Ascending aorta (tissue), 2 donors: ENCODE data around the gene KCNN3. TPM values are rescaled to one million over a fixed set of nuclear protein-coding genes. Genes with fewer than 3 reads are reported as not detected.

Source experiments
- DNase-seq, 2 donors: peaks; one replicate each; pipeline ENCODE4 v3.0.0-alpha.2; 2019; ENCODE audit warnings: low spot score in 2 of 2
- H3K27ac ChIP-seq, 2 donors: fragments of 200-600 bp; sonication (generic); one replicate each; pipeline ENCODE4 v1.5.1; 2016 to 2017; ENCODE audit warnings: mild to moderate bottlenecking in 1 of 2
- H3K27me3 ChIP-seq: fragments of 200-600 bp; sonication (generic); one replicate; pipeline ENCODE4 v1.5.1; 2017
- H3K36me3 ChIP-seq, 2 donors: fragments of 200-600 bp; sonication (generic); one replicate each; pipeline ENCODE4 v1.5.1; 2016
- H3K4me1 ChIP-seq, 2 donors: fragments of 200-600 bp; sonication (generic); one replicate each; pipeline ENCODE4 v1.5.1; 2016 to 2017; ENCODE audit warnings: mild to moderate bottlenecking in 1 of 2
- H3K4me3 ChIP-seq, 2 donors: fragments of 200-600 bp; sonication (generic); one replicate each; pipeline ENCODE4 v1.5.1; 2016 to 2017; ENCODE audit warnings: mild to moderate bottlenecking in 1 of 2
- H3K9me3 ChIP-seq, 2 donors: fragments of 200-600 bp; sonication (generic); one replicate each; pipeline ENCODE4 v1.5.1; 2016
- CTCF ChIP-seq, 3 experiments: fragments of 200-600 bp in 2 of 3; fragments of 450-650 bp in 1 of 3; sonication (generic) in 2 of 3; IDR thresholded peaks; one replicate each; pipeline ENCODE4 v1.5.1; 2016 to 2019; ENCODE audit warnings: antibody characterized with exemption in 3 of 3, mild to moderate bottlenecking in 1 of 3, moderate library complexity in 1 of 3
- intact Hi-C: fragments of 100-400 bp; cut with DNase I; formaldehyde crosslinking; loops from one replicate; pipeline ENCODE4 v1.15.1; 2023
- total RNA-seq: library from RNA; depleted of rRNA; stranded (reverse); fragments of >200 nt; gene quantifications from one replicate; pipeline ENCODE4 v1.1.0, GENCODE V29; 2016

The KCNN3 gene
- total RNA-seq, 1 donor from 2014 or later: 24.6 TPM

- DNase-seq: no peak
- no peaks in the 10 kb centered on the region for H3K36me3 ChIP-seq
- H3K9me3 ChIP-seq: no peaks in the 10 kb centered on the region
- intact Hi-C loops: no loop called here
- TF ChIP-seq CTCF (IDR thresholded peaks at IDR 0.05): no peak
- no peak overlapping the region for H3K27ac ChIP-seq
- no peaks in the 10 kb centered on the region for H3K27me3 ChIP-seq
- H3K4me1 ChIP-seq: no peaks in the 10 kb centered on the region
- H3K4me3 ChIP-seq: no peak overlapping the region
Measured at GRCh38 chr1:154845879-154846278, 24.2 kb downstream of the KCNN3 start.

GRCh38 chr1:154845174-154845573, 24.9 kb downstream of the KCNN3 start:
- DNase-seq: no peak
- Histone ChIP-seq H3K4me1 (no peaks in the 10 kb centered on the region), H3K27ac (no peak overlapping the region), H3K36me3 (no peaks in the 10 kb centered on the region), H3K9me3 (no peaks in the 10 kb centered on the region), H3K4me3 (no peak overlapping the region), H3K27me3 (no peaks in the 10 kb centered on the region)
- no peak for TF ChIP-seq CTCF (IDR thresholded peaks at IDR 0.05)
- intact Hi-C loops: no loop called here

- no peak overlapping the region for H3K4me3 ChIP-seq
- no peaks in the 10 kb centered on the region for H3K27me3 ChIP-seq
- H3K4me1 ChIP-seq: no peaks in the 10 kb centered on the region
- no peak for TF ChIP-seq CTCF (IDR thresholded peaks at IDR 0.05)
- H3K36me3 ChIP-seq: no peaks in the 10 kb centered on the region
- no peaks in the 10 kb centered on the region for H3K9me3 ChIP-seq
- intact Hi-C loops: no loop called here
- no peak for DNase-seq
- H3K27ac ChIP-seq: no peak overlapping the region
Measured at GRCh38 chr1:154844297-154844681, 25.8 kb downstream of the KCNN3 start.

- Histone ChIP-seq H3K27ac (no peak overlapping the region), H3K4me1 (no peaks in the 10 kb centered on the region)
- intact Hi-C loops: no loop called here
Measured at GRCh38 chr1:154843636-154844296, 26.3 kb downstream of the KCNN3 start.

GRCh38 chr1:154842635-154843034, 27.4 kb downstream of the KCNN3 start:
- H3K9me3 ChIP-seq: no peaks in the 10 kb centered on the region
- TF ChIP-seq CTCF (IDR thresholded peaks at IDR 0.05): no peak

More at GRCh38 chr1:154843636-154844296, 26.3 kb downstream of the KCNN3 start:
- TF ChIP-seq CTCF (IDR thresholded peaks at IDR 0.05): no peak
- H3K4me3 ChIP-seq: no peak overlapping the region
- no peaks in the 10 kb centered on the region for H3K36me3 ChIP-seq
- DNase-seq: no peak
- H3K27me3 ChIP-seq: no peaks in the 10 kb centered on the region
- H3K9me3 ChIP-seq: no peaks in the 10 kb centered on the region

GRCh38 chr1:154841384-154841783, 28.7 kb downstream of the KCNN3 start:
- DNase-seq: no peak
- Histone ChIP-seq H3K9me3 (no peaks in the 10 kb centered on the region), H3K27me3 (no peaks in the 10 kb centered on the region), H3K36me3 (no peaks in the 10 kb centered on the region), H3K27ac (no peak overlapping the region), H3K4me3 (no peak overlapping the region), H3K4me1 (no peaks in the 10 kb centered on the region)
- TF ChIP-seq CTCF (IDR thresholded peaks at IDR 0.05): no peak
- intact Hi-C loops: no loop called here

More at GRCh38 chr1:154842635-154843034, 27.4 kb downstream of the KCNN3 start:
- Histone ChIP-seq H3K36me3 (no peaks in the 10 kb centered on the region), H3K27ac (no peak overlapping the region), H3K4me3 (no peak overlapping the region), H3K27me3 (no peaks in the 10 kb centered on the region), H3K4me1 (no peaks in the 10 kb centered on the region)
- intact Hi-C loops: no loop called here
- DNase-seq: no peak
